HepG2 (cell line): Measurements from ENCODE around the gene CCNL1. TPM values are rescaled to one million over a fixed set of nuclear protein-coding genes. Genes with fewer than 3 reads are reported as not detected.

ENCODE experiments used
- BCL6 ChIP-seq: IDR thresholded peaks from 2 replicates; pipeline ENCODE4 v1.6.1; 2016; ENCODE audit warnings: missing genetic modification reagents, missing compliant biosample characterization
- CHD2 ChIP-seq: IDR thresholded peaks from 2 replicates; pipeline ENCODE4 v1.6.1; 2011; ENCODE audit warnings: low read depth, low read length, improper control_type of control experiment
- DPF2 ChIP-seq: sonication (generic); formaldehyde crosslinking; IDR thresholded peaks from 2 replicates; pipeline ENCODE4 v1.4.0; 2020; ENCODE audit warnings: mild to moderate bottlenecking, low read depth, missing genetic modification reagents, borderline replicate concordance
- GTF3A ChIP-seq: sonication (generic); formaldehyde crosslinking; conservative IDR thresholded peaks from 2 replicates; pipeline ENCODE4 v1.4.0; 2020; ENCODE audit warnings: mild to moderate bottlenecking, missing genetic modification reagents
- NFRKB ChIP-seq: fragments of 450-650 bp; IDR thresholded peaks from 2 replicates; pipeline ENCODE4 v1.6.1; 2017
- NKX3-1 ChIP-seq: sonication (generic); formaldehyde crosslinking; IDR thresholded peaks from 2 replicates; pipeline ENCODE4 v1.5.0; 2020; ENCODE audit warnings: missing genetic modification reagents
- NR2C2 ChIP-seq: sonication (generic); formaldehyde crosslinking; IDR thresholded peaks from 2 replicates; pipeline ENCODE4 v1.4.0; 2020; ENCODE audit warnings: missing genetic modification reagents, mild to moderate bottlenecking, moderate library complexity, borderline replicate concordance
- NRL ChIP-seq: sonication (generic); formaldehyde crosslinking; IDR thresholded peaks from 2 replicates; pipeline ENCODE4 v1.5.0; 2020; ENCODE audit warnings: missing genetic modification reagents, mild to moderate bottlenecking, moderate library complexity, borderline replicate concordance
- ZFP36L1 ChIP-seq: sonication (generic); formaldehyde crosslinking; IDR thresholded peaks from 2 replicates; pipeline ENCODE4 v1.8.0; 2022; ENCODE audit warnings: mild to moderate bottlenecking, missing genetic modification reagents, moderate library complexity
- ZFP82 ChIP-seq: sonication (generic); formaldehyde crosslinking; IDR thresholded peaks from 2 replicates; pipeline ENCODE4 v1.5.1; 2020; ENCODE audit warnings: mild to moderate bottlenecking, missing genetic modification reagents, borderline replicate concordance
- ZNF251 ChIP-seq: sonication (generic); formaldehyde crosslinking; IDR thresholded peaks from 2 replicates; pipeline ENCODE4 v1.9.0; 2021; ENCODE audit warnings: mild to moderate bottlenecking, missing genetic modification reagents
- ZNF558 ChIP-seq: sonication (generic); formaldehyde crosslinking; IDR thresholded peaks from 2 replicates; pipeline ENCODE4 v1.9.0; 2022; ENCODE audit warnings: mild to moderate bottlenecking, missing genetic modification reagents, borderline replicate concordance
- ZNF569 ChIP-seq: sonication (generic); formaldehyde crosslinking; IDR thresholded peaks from 2 replicates; pipeline ENCODE4 v1.5.0; 2020; ENCODE audit warnings: mild to moderate bottlenecking, missing genetic modification reagents, moderate library complexity, borderline replicate concordance
- ZNF605 ChIP-seq: sonication (generic); formaldehyde crosslinking; IDR thresholded peaks from 2 replicates; pipeline ENCODE4 v1.8.0; 2022; ENCODE audit warnings: mild to moderate bottlenecking, missing genetic modification reagents
- ZNF792 ChIP-seq: IDR thresholded peaks from 2 replicates; pipeline ENCODE4 v1.6.1; 2016
- polyA plus RNA-seq, 8 experiments: library from polyadenylated mRNA; depleted of rRNA in 3 of 8; stranded (reverse) in 7 of 8; unstranded in 1 of 8; fragments of >200 nt; fragmentation: Illumina TruSeq in 4 of 8; extraction: Trizol in 4 of 8; gene quantifications; 2 replicates each; pipeline versions ENCODE4 v1.2.1 to v1.2.3, GENCODE V29; 2011 to 2016; ENCODE audit warnings: low read depth in 4 of 8, missing spikeins in 1 of 8, mixed read lengths in 1 of 8; ENCODE audit not compliant: insufficient read depth in 1 of 8
- total RNA-seq, 5 experiments: library from RNA; depleted of rRNA; stranded (reverse); fragments of >200 nt; fragmentation: Illumina TruSeq; extraction: Trizol; gene quantifications; 2 replicates each; pipeline ENCODE4 v1.2.3, GENCODE V29; 2016; ENCODE audit warnings: low read depth in 1 of 5
- TF ChIP-seq, protein P1 (sequence below): sonication (generic); formaldehyde crosslinking; IDR thresholded peaks from 2 replicates; pipeline ENCODE4 v1.4.0; 2020; ENCODE audit warnings: missing genetic modification reagents
- TF ChIP-seq, protein P2 (sequence below): sonication (generic); formaldehyde crosslinking; IDR thresholded peaks from 2 replicates; pipeline ENCODE4 v1.4.0; 2020; ENCODE audit warnings: missing genetic modification reagents

The CCNL1 gene
- total and polyA plus RNA-seq, 2 of the 13 experiments (the other 11 are each of a cell fraction or from before 2014, with no cell fraction given), result 151 to 303 TPM

DNA sequence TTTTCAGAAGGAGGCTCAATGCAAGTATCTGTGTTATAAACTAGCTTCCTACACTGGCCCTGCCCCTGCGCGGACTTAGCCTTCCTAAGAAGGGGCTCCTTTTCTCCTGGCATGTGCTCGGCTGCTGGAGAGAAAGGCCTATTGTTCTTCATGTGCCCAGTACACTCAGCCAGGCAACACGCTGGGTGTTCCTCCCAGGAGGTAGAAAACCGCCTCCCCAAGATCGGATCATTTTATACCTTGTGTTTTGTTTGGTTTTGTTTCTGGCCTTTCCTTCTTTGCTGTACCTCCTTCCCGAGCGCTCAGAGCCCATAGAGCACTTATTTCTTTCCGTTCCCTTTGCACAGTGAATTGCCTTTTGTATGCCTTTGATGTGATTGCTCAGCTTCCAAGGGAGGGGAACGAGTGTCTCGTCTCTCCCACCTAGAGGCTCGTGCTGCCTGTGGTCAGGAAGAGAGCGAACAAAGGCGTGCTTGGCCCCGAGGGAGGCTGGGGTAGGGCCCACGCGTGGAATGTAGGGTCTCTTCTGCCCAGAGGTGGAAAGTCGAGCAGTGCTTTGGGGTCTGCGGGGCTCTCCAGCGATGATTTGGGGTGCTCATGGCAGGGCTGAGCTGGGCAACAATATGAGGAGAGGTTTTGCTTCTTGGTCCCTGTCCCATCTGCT lies 30.0 kb downstream of the CCNL1 start (continued):
- TF ChIP-seq DPF2 (CRISPR knock-in tag) (no peak; the same call in 1 of the 2 replicates), NFRKB (no peak), ZFP82 (0 out of 2 replicates have a peak, but pooled peaks have one; percentile 1), ZNF251 (CRISPR knock-in tag) (no peak), NR2C2 (no peak; the same call in 1 of the 2 replicates), GTF3A (no peak), NRL (CRISPR knock-in tag) (peak; percentile 29; the same call in 1 of the 2 replicates), BCL6 (CRISPR knock-in tag) (no peak), ZNF569 (0 out of 2 replicates have a peak, but pooled peaks have one; percentile 41), NKX3-1 (no peak; the same call in 1 of the 2 replicates), ZNF558 (CRISPR knock-in tag) (no peak), ZFP36L1 (no peak), ZNF792 (CRISPR knock-in tag) (peak; percentile 21; the same call in 1 of the 2 replicates), CHD2 (no peak), ZNF605 (CRISPR knock-in tag) (peak; percentile 41)
- TF ChIP-seq, protein P1, sequence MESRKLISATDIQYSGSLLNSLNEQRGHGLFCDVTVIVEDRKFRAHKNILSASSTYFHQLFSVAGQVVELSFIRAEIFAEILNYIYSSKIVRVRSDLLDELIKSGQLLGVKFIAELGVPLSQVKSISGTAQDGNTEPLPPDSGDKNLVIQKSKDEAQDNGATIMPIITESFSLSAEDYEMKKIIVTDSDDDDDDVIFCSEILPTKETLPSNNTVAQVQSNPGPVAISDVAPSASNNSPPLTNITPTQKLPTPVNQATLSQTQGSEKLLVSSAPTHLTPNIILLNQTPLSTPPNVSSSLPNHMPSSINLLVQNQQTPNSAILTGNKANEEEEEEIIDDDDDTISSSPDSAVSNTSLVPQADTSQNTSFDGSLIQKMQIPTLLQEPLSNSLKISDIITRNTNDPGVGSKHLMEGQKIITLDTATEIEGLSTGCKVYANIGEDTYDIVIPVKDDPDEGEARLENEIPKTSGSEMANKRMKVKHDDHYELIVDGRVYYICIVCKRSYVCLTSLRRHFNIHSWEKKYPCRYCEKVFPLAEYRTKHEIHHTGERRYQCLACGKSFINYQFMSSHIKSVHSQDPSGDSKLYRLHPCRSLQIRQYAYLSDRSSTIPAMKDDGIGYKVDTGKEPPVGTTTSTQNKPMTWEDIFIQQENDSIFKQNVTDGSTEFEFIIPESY, result no peak
- TF ChIP-seq, protein P2, sequence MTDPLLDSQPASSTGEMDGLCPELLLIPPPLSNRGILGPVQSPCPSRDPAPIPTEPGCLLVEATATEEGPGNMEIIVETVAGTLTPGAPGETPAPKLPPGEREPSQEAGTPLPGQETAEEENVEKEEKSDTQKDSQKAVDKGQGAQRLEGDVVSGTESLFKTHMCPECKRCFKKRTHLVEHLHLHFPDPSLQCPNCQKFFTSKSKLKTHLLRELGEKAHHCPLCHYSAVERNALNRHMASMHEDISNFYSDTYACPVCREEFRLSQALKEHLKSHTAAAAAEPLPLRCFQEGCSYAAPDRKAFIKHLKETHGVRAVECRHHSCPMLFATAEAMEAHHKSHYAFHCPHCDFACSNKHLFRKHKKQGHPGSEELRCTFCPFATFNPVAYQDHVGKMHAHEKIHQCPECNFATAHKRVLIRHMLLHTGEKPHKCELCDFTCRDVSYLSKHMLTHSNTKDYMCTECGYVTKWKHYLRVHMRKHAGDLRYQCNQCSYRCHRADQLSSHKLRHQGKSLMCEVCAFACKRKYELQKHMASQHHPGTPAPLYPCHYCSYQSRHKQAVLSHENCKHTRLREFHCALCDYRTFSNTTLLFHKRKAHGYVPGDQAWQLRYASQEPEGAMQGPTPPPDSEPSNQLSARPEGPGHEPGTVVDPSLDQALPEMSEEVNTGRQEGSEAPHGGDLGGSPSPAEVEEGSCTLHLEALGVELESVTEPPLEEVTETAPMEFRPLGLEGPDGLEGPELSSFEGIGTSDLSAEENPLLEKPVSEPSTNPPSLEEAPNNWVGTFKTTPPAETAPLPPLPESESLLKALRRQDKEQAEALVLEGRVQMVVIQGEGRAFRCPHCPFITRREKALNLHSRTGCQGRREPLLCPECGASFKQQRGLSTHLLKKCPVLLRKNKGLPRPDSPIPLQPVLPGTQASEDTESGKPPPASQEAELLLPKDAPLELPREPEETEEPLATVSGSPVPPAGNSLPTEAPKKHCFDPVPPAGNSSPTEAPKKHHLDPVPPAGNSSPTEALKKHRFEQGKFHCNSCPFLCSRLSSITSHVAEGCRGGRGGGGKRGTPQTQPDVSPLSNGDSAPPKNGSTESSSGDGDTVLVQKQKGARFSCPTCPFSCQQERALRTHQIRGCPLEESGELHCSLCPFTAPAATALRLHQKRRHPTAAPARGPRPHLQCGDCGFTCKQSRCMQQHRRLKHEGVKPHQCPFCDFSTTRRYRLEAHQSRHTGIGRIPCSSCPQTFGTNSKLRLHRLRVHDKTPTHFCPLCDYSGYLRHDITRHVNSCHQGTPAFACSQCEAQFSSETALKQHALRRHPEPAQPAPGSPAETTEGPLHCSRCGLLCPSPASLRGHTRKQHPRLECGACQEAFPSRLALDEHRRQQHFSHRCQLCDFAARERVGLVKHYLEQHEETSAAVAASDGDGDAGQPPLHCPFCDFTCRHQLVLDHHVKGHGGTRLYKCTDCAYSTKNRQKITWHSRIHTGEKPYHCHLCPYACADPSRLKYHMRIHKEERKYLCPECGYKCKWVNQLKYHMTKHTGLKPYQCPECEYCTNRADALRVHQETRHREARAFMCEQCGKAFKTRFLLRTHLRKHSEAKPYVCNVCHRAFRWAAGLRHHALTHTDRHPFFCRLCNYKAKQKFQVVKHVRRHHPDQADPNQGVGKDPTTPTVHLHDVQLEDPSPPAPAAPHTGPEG (CRISPR knock-in tag), result 0 out of 2 replicates have a peak, but pooled peaks have one; percentile 50
